ENCODE measurements around the gene CAPN5.

DNA sequence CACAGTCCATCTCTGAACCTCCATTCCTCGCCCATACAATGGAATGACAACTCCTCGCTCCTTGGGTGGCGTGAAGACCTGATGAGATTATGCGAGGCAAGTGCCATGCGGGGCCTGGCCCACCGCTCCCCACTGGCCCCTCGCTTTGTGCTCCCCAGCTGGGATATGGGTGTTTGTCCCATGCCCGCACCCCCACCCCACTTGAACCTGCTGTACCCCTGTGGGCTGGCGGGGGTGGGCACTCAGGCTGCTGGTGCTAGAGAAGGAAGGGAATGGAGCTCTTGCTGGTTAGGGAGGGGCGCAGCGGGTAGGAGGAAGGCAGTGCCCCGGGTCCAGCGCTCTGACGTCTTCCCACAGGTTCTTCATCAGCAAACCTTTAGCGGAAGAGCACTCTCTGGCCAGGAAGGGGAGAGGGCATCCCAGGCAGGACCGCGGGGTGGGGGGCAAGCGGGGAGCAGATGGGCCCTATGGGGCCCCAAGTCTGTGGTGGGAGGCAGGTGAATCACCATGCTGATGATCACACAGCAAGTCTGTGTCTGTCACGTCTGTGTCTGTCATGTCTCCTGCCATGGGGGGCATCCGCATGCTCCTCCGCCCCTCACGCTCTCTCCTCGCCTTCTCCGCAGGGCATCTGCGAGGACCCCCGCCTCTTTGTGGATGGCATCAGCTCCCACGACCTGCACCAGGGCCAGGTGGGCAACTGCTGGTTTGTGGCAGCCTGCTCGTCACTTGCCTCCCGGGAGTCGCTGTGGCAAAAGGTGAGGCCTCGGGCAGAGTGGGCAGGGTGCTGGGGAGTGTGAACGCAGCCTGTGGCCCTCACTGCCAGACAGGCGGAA lies 26.5 kb downstream of the CAPN5 start:
- TF ChIP-seq, protein P1, sequence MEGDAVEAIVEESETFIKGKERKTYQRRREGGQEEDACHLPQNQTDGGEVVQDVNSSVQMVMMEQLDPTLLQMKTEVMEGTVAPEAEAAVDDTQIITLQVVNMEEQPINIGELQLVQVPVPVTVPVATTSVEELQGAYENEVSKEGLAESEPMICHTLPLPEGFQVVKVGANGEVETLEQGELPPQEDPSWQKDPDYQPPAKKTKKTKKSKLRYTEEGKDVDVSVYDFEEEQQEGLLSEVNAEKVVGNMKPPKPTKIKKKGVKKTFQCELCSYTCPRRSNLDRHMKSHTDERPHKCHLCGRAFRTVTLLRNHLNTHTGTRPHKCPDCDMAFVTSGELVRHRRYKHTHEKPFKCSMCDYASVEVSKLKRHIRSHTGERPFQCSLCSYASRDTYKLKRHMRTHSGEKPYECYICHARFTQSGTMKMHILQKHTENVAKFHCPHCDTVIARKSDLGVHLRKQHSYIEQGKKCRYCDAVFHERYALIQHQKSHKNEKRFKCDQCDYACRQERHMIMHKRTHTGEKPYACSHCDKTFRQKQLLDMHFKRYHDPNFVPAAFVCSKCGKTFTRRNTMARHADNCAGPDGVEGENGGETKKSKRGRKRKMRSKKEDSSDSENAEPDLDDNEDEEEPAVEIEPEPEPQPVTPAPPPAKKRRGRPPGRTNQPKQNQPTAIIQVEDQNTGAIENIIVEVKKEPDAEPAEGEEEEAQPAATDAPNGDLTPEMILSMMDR (IDR thresholded peaks at IDR 0.05; ENCODE audit: control extremely low read depth in 1 of 3, insufficient read depth in 1 of 3, low read depth in 1 of 3, low read length in 3 of 3) = no peak
- no peak for TF ChIP-seq NRF1 (IDR thresholded peaks at IDR 0.05; ENCODE audit: low read depth, low read length)
- TF ChIP-seq POLR2AphosphoS5 (IDR thresholded peaks at IDR 0.05; ENCODE audit: low read depth, low read length) = no peak
- TF ChIP-seq SIN3A (conservative IDR thresholded peaks at IDR 0.05 in 1 of 2, IDR thresholded peaks at IDR 0.05 in 1 of 2; ENCODE audit: low read depth in 1 of 2, low read length in 2 of 2) = no peak
- TF ChIP-seq EZH2 (IDR thresholded peaks at IDR 0.05; ENCODE audit: low read depth, low read length, severe bottlenecking) = no peak
- TF ChIP-seq NANOG (IDR thresholded peaks at IDR 0.05; ENCODE audit: insufficient read depth, low read depth, low read length, poor library complexity, severe bottlenecking) = no peak
- no peak for TF ChIP-seq RXRA (IDR thresholded peaks at IDR 0.05; ENCODE audit: insufficient read depth, low read depth, low read length)
- TF ChIP-seq TBP (IDR thresholded peaks at IDR 0.05; ENCODE audit: low read depth, low read length) = no peak
- TF ChIP-seq, protein P2, sequence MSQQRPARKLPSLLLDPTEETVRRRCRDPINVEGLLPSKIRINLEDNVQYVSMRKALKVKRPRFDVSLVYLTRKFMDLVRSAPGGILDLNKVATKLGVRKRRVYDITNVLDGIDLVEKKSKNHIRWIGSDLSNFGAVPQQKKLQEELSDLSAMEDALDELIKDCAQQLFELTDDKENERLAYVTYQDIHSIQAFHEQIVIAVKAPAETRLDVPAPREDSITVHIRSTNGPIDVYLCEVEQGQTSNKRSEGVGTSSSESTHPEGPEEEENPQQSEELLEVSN (IDR thresholded peaks at IDR 0.05) = no peak
- no peak for TF ChIP-seq GABPA (IDR thresholded peaks at IDR 0.05; ENCODE audit: borderline replicate concordance, insufficient read depth, low read length)
- no peak for TF ChIP-seq POLR2A (IDR thresholded peaks at IDR 0.05; ENCODE audit: control extremely low read depth in 1 of 2, low read depth in 2 of 2, low read length in 2 of 2)
- TF ChIP-seq, protein P3, sequence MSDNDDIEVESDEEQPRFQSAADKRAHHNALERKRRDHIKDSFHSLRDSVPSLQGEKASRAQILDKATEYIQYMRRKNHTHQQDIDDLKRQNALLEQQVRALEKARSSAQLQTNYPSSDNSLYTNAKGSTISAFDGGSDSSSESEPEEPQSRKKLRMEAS (IDR thresholded peaks at IDR 0.05) = no peak
